GM18519 (cell line): ENCODE measurements around the gene CD82.

Experiments used
- ATAC-seq: cut with Tn5 transposase; IDR thresholded peaks from one replicate; pipeline ENCODE4 v1.9.1; 2021; ENCODE audit warnings: mild to moderate bottlenecking, moderate library complexity; ENCODE audit not compliant: unreplicated experiment, low FRiP score

CD82 gene

GRCh38 chr11:44574610-44575287, 9.3 kb downstream of the CD82 start:
- peak; percentile 39 for ATAC-seq

- ATAC-seq = no peak
Observed at GRCh38 chr11:44575288-44575672, 9.8 kb downstream of the CD82 start.

GRCh38 chr11:44575962-44576361, 10.5 kb downstream of the CD82 start:
- no peak for ATAC-seq

- no peak for ATAC-seq
Observed at GRCh38 chr11:44576656-44577055, 11.2 kb downstream of the CD82 start.

GRCh38 chr11:44577231-44577830, 11.9 kb downstream of the CD82 start:
- no peak for ATAC-seq

GRCh38 chr11:44578279-44578678, 12.8 kb downstream of the CD82 start:
- peak; percentile 34 for ATAC-seq

- no peak for ATAC-seq
Observed at GRCh38 chr11:44579302-44579761, 13.9 kb downstream of the CD82 start.

GRCh38 chr11:44580701-44581100, 15.2 kb downstream of the CD82 start:
- ATAC-seq = no peak

GRCh38 chr11:44581246-44581645, 15.8 kb downstream of the CD82 start:
- no peak for ATAC-seq

GRCh38 chr11:44582641-44583352, 17.3 kb downstream of the CD82 start:
- ATAC-seq = no peak

GRCh38 chr11:44583353-44583669, 17.8 kb downstream of the CD82 start:
- no peak for ATAC-seq

GRCh38 chr11:44585421-44585820, 20.0 kb downstream of the CD82 start:
- ATAC-seq = no peak

- no peak for ATAC-seq
Observed at GRCh38 chr11:44589301-44589700, 23.8 kb downstream of the CD82 start.

GRCh38 chr11:44590769-44591168, 25.3 kb downstream of the CD82 start:
- ATAC-seq = no peak

- ATAC-seq = no peak
Observed at GRCh38 chr11:44591557-44591956, 26.1 kb downstream of the CD82 start.

- no peak for ATAC-seq
Observed at GRCh38 chr11:44592125-44592940, 26.9 kb downstream of the CD82 start.

GRCh38 chr11:44593251-44593650, 27.8 kb downstream of the CD82 start:
- no peak for ATAC-seq

GRCh38 chr11:44595006-44595405, 29.5 kb downstream of the CD82 start:
- no peak for ATAC-seq

- ATAC-seq = no peak
Observed at GRCh38 chr11:44595964-44596381, 30.5 kb downstream of the CD82 start.

GRCh38 chr11:44596525-44597276, 31.2 kb downstream of the CD82 start:
- no peak for ATAC-seq
